Measurements from ENCODE around the gene SMIM45.
A peak's percentile ranks its signal among the peaks of the same experiment; 100 is the strongest.

The SMIM45 gene

DNA sequence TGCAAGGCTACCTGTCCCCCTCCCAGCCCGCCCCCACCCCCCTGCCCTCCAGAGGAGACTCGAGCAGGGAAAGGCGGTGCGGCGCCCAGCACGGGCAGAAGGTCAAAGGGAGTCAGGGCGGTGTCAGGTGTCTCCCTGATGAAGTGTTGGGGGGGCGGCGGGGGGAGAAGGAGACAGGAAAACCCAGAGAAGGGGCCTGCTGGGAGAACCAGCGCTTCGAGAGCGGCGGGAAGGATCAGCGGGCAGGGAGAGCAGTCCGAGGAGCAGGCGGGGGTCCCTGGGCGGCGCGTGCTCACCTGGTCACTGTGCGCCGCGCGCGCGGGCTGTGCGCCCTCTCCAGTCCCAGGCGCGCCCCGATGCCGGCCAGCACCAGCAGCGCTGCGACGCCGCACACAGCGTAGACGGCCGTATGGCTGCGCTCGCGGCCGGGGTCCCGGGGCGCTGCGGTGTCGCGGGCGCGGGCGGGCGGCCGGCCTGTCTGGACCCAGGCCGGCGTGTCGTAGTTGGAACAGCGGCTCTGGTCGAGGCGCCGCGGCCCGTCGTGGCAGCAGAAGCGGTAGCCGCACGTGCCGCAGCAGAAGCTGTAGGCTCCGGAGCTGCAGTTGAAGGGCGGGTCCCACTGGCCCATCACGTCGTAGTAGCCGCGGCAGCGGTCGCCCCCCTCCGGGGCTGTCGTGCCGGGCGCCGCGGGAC, 38.0 kb upstream of the SMIM45 start:
- H3K27me3 Mint-ChIP-seq (ENCODE audit: unreplicated experiment) = peaks cover 30% of the 10 kb centered on the region
- no peak overlapping the region for H3K4me3 Mint-ChIP-seq (ENCODE audit: unreplicated experiment)
- no peaks in the 10 kb centered on the region for H3K9me3 Mint-ChIP-seq (ENCODE audit: unreplicated experiment)
- no peak overlapping the region for H3K27ac Mint-ChIP-seq (ENCODE audit: unreplicated experiment)
- no peaks in the 10 kb centered on the region for H3K36me3 Mint-ChIP-seq (ENCODE audit: low read depth, unreplicated experiment)
- peak; percentile 14 for DNase-seq (ENCODE audit: low spot score)
- peaks cover 21% of the 10 kb centered on the region for H3K4me1 Mint-ChIP-seq (ENCODE audit: unreplicated experiment)
- no peak for TF ChIP-seq CTCF (IDR thresholded peaks at IDR 0.05; ENCODE audit: unreplicated experiment)

DNA sequence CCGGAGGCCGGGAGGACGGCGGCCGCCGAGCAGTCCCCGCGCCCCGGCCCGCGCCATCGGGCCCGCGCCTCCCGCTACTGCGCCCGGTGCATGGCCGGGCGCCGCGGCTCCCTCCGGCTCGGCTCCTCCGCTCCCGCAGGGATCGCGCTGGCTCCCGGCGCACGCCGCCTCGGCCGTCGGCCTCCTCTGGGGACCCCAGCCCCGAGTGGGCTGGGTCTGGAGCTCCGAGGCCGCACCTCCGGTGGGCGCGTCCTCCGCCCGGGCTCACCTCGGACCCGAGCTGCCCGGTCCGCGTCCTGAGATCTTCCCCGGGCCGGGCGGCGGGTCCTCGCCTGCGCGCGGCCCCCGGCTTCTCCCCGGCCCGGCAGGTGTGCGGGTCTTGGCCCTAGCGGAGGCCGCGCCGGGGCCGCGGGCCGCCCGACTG, 37.3 kb upstream of the SMIM45 start:
- Mint-ChIP-seq H3K4me1 (ENCODE audit: unreplicated experiment) (peaks cover 21% of the 10 kb centered on the region), H3K4me3 (ENCODE audit: unreplicated experiment) (no peak overlapping the region), H3K27me3 (ENCODE audit: unreplicated experiment) (peaks cover 30% of the 10 kb centered on the region), H3K36me3 (ENCODE audit: low read depth, unreplicated experiment) (no peaks in the 10 kb centered on the region), H3K27ac (ENCODE audit: unreplicated experiment) (no peak overlapping the region), H3K9me3 (ENCODE audit: unreplicated experiment) (no peaks in the 10 kb centered on the region)
- no peak for TF ChIP-seq CTCF (IDR thresholded peaks at IDR 0.05; ENCODE audit: unreplicated experiment)
- DNase-seq (ENCODE audit: low spot score) = peak; percentile 6

DNA sequence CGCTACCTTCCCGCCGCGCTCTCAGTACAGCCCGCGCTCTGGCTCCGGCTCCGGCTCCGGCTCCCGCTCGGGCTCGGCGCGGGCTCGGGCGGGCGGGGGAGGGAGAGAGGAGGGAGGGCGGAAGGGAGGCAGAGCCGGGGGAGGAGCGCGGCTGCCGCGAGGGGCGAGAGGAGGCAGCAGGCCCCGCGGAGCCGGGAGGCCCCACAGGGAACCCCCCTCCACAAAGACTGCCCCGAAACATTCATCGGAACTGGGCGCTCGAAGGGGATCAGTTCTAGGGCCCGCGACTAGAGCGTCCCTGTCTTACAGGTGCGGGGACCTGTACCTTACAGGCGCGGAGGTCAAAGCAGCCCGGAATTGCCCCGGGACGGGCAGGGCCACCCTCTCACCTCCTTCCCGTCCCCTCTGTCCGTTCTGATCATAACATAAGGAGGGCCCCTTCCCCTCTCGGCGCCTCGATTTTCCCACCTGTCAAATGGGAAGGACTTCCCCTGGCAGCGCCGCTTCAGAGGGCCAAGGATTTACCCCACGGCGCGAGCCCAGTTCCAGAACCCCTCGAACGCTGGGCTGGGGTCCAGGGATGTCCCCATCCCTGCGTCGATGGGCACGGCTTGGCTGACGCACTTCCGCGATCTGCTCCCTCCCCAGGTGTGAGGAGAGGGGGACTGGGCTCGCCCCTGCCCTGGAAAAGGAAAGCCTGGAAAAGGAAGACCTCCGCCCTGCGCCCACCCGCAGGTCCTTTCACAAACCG, 36.7 kb upstream of the SMIM45 start, which contains the start of gene SHISA8:
SHISA8 (minus strand) TSS at position 40 of the 751 bp plus-strand sequence. CDS start 407 bp downstream, outside the sequence.
- DNase-seq (ENCODE audit: low spot score) = peak; percentile 64
- TF ChIP-seq CTCF (IDR thresholded peaks at IDR 0.05; ENCODE audit: unreplicated experiment) = no peak
- no peaks in the 10 kb centered on the region for H3K9me3 Mint-ChIP-seq (ENCODE audit: unreplicated experiment)

DNA sequence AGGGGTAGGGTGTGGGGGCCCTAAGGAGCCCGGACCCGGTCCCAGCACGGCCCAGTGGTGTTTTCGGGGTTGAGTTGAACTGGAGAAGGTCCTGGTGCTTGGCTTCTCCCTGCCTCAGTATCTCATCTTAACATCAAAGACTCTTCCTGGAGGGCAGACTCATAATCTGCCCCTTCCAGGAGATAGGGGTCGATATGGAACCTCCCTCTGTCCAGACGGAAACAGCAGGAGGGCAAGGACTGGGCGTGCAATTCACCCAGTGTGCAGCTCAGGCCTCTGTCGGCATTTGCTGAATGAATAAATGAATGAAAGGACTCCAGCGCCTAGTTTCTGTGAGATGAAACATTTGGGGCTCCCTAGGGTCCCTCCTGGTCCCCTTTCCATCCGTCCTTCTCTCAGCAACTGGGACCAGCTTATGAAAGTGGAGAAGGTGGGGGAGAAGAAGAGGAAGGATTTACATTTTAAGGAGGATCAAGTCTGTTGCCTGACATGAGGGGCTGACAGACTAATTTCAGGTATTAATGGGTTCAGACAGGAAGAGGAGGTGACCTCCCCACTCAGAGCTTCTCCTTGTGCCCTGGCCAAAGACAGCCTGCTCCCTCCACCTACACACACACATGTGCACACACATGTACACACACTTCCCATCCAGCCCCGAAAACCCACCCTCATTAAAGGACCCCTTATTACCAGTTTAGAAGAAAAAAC, 36.0 kb upstream of the SMIM45 start:
- Mint-ChIP-seq H3K9me3 (ENCODE audit: unreplicated experiment) (no peaks in the 10 kb centered on the region), H3K27ac (ENCODE audit: unreplicated experiment) (no peak overlapping the region), H3K4me1 (ENCODE audit: unreplicated experiment) (peaks cover 27% of the 10 kb centered on the region), H3K27me3 (ENCODE audit: unreplicated experiment) (peaks cover 30% of the 10 kb centered on the region), H3K36me3 (ENCODE audit: low read depth, unreplicated experiment) (no peaks in the 10 kb centered on the region), H3K4me3 (ENCODE audit: unreplicated experiment) (no peak overlapping the region)
- no peak for TF ChIP-seq CTCF (IDR thresholded peaks at IDR 0.05; ENCODE audit: unreplicated experiment)
- DNase-seq (ENCODE audit: low spot score) = no peak

More for the DNA sequence above, 36.7 kb upstream of the SMIM45 start, which contains the start of gene SHISA8:
- Mint-ChIP-seq H3K36me3 (ENCODE audit: low read depth, unreplicated experiment) (no peaks in the 10 kb centered on the region), H3K4me1 (ENCODE audit: unreplicated experiment) (peaks cover 21% of the 10 kb centered on the region), H3K27ac (ENCODE audit: unreplicated experiment) (no peak within 1 kb of the TSS), H3K27me3 (ENCODE audit: unreplicated experiment) (peaks cover 30% of the 10 kb centered on the region), H3K4me3 (ENCODE audit: unreplicated experiment) (no peak within 1 kb of the TSS)
